ENCODE measurements around the gene SAMD3.
"Not testable (repeated sequence)": the region's sequence is repeated elsewhere in the genome, so short reads cannot be mapped to it uniquely, and the experiment has no call there.

- not testable (repeated sequence) for TF ChIP-seq CTCF (conservative IDR thresholded peaks at IDR 0.05; ENCODE audit: low read length); EZH2phosphoT487 (IDR thresholded peaks at IDR 0.05; ENCODE audit: borderline replicate concordance)
Observed at GRCh38 chr6:130194434-130194833, 28.3 kb downstream of the SAMD3 start.
